Liver (tissue), 9 donors: ENCODE measurements around the gene PNLIPRP2. TPM values are rescaled to one million over a fixed set of nuclear protein-coding genes. Genes with fewer than 3 reads are reported as not detected.

ENCODE experiments used
- DNase-seq: peaks from one replicate; pipeline ENCODE4 v3.0.0-alpha.2; 2017; ENCODE audit warnings: low spot score
- H3K27ac ChIP-seq, 2 donors: one replicate each; pipeline ENCODE4 v1.7.0; 2013; ENCODE audit warnings: inconsistent platforms in 2 of 2, low read length in 2 of 2, control low read depth in 1 of 2, low read depth in 1 of 2, mild to moderate bottlenecking in 1 of 2
- H3K27me3 ChIP-seq, 4 donors: one replicate each; pipeline versions ENCODE4 v1.6.1 to v1.7.0; 2013; ENCODE audit warnings: low read length in 3 of 4, inconsistent platforms in 1 of 4, mild to moderate bottlenecking in 1 of 4, moderate library complexity in 1 of 4; ENCODE audit not compliant: control insufficient read depth in 4 of 4, insufficient read depth in 4 of 4
- H3K36me3 ChIP-seq, 4 donors: one replicate each; pipeline versions ENCODE4 v1.6.1 to v1.7.0; 2013; ENCODE audit warnings: low read length in 3 of 4, mild to moderate bottlenecking in 3 of 4, low read depth in 1 of 4, moderate library complexity in 1 of 4; ENCODE audit not compliant: control insufficient read depth in 4 of 4, insufficient read depth in 3 of 4
- H3K4me1 ChIP-seq, 4 donors: one replicate each; pipeline versions ENCODE4 v1.6.1 to v1.7.0; 2013; ENCODE audit warnings: low read length in 3 of 4, mild to moderate bottlenecking in 3 of 4, moderate library complexity in 1 of 4; ENCODE audit not compliant: control insufficient read depth in 4 of 4, insufficient read depth in 4 of 4
- H3K4me3 ChIP-seq, 3 donors: one replicate each; pipeline versions ENCODE4 v1.6.1 to v1.7.0; 2013; ENCODE audit warnings: low read length in 3 of 3, control low read depth in 1 of 3, low read depth in 1 of 3, mild to moderate bottlenecking in 1 of 3
- H3K9ac ChIP-seq, 2 donors: one replicate each; pipeline ENCODE4 v1.7.0; 2013; ENCODE audit warnings: low read length in 2 of 2, mild to moderate bottlenecking in 2 of 2, moderate library complexity in 2 of 2, control low read depth in 1 of 2, low read depth in 1 of 2
- H3K9me3 ChIP-seq, 4 donors: one replicate each; pipeline versions ENCODE4 v1.6.1 to v1.7.0; 2013; ENCODE audit warnings: low read length in 3 of 4; ENCODE audit not compliant: control insufficient read depth in 4 of 4
- EGR1 ChIP-seq, 2 donors: IDR thresholded peaks; 2 replicates each; pipeline ENCODE4 v1.6.1; 2016 to 2018; ENCODE audit warnings: antibody characterized with exemption in 2 of 2, low read depth in 2 of 2
- FOXA1 ChIP-seq: IDR thresholded peaks from 2 replicates; pipeline ENCODE4 v1.6.1; 2016; ENCODE audit warnings: antibody characterized with exemption
- FOXA2 ChIP-seq: IDR thresholded peaks from 2 replicates; pipeline ENCODE4 v1.6.1; 2016; ENCODE audit warnings: antibody characterized with exemption
- GABPA ChIP-seq, 2 donors: IDR thresholded peaks in 1 of 2; conservative IDR thresholded peaks in 1 of 2; 2 replicates each; pipeline ENCODE4 v1.6.1; 2016; ENCODE audit warnings: antibody characterized with exemption in 2 of 2, mild to moderate bottlenecking in 1 of 2, moderate library complexity in 1 of 2
- HNF4A ChIP-seq, 2 donors: conservative IDR thresholded peaks; 2 replicates each; pipeline ENCODE4 v1.6.1; 2016; ENCODE audit warnings: antibody characterized with exemption in 2 of 2, mild to moderate bottlenecking in 2 of 2
- HNF4G ChIP-seq: IDR thresholded peaks from 2 replicates; pipeline ENCODE4 v1.6.1; 2016; ENCODE audit warnings: antibody characterized with exemption
- JUND ChIP-seq, 2 donors: IDR thresholded peaks; 2 replicates each; pipeline ENCODE4 v1.6.1; 2016; ENCODE audit warnings: antibody characterized with exemption in 2 of 2
- NR2F2 ChIP-seq: IDR thresholded peaks from 2 replicates; pipeline ENCODE4 v1.6.1; 2016; ENCODE audit warnings: antibody characterized with exemption
- RAD21 ChIP-seq, 2 donors: IDR thresholded peaks; 2 replicates each; pipeline ENCODE4 v1.6.1; 2016; ENCODE audit warnings: antibody characterized with exemption in 2 of 2, mild to moderate bottlenecking in 2 of 2
- RXRA ChIP-seq, 2 donors: IDR thresholded peaks; 2 replicates each; pipeline ENCODE4 v1.6.1; 2017 to 2018; ENCODE audit warnings: antibody characterized with exemption in 2 of 2, mild to moderate bottlenecking in 1 of 2
- SP1 ChIP-seq: IDR thresholded peaks from 2 replicates; pipeline ENCODE4 v1.6.1; 2018; ENCODE audit warnings: antibody characterized with exemption, mild to moderate bottlenecking
- YY1 ChIP-seq: IDR thresholded peaks from 2 replicates; pipeline ENCODE4 v1.6.1; 2016; ENCODE audit warnings: antibody characterized with exemption, mild to moderate bottlenecking
- WGBS: extraction: QIAGEN DNeasy Blood & Tissue Kit; methylation state at CpG from one replicate; pipeline ENCODE4 v1.1.7; 2013; 5-methylcytosine and 5-hydroxymethylcytosine counted together
- polyA plus RNA-seq, 2 donors: library from polyadenylated mRNA; stranded (reverse) in 1 of 2; unstranded in 1 of 2; fragments of 200-250 nt in 1 of 2; fragments of >200 nt in 1 of 2; fragmentation: Nextera tagmentation in 1 of 2; extraction: Ambion mirVana in 1 of 2; gene quantifications; one replicate each; pipeline versions ENCODE4 v1.2.1 to v1.2.3, GENCODE V29; 2013 to 2015
- total RNA-seq, 2 donors: library from RNA; depleted of rRNA; stranded (reverse); fragments of >200 nt; gene quantifications; one replicate each; pipeline ENCODE4 v1.2.3, GENCODE V29; 2014
- TF ChIP-seq, protein P1 (sequence below): fragments of 150-350 bp; IDR thresholded peaks from 2 replicates; pipeline ENCODE4 v1.5.1; 2017; ENCODE audit warnings: improper control_type of control experiment, low read depth, low read length; ENCODE audit not compliant: missing input control
- TF ChIP-seq, protein P2 (sequence below): IDR thresholded peaks from 2 replicates; pipeline ENCODE4 v1.6.1; 2016; ENCODE audit warnings: antibody characterized with exemption
- TF ChIP-seq, protein P3 (sequence below): IDR thresholded peaks from 2 replicates; pipeline ENCODE4 v1.6.1; 2016; ENCODE audit warnings: antibody characterized with exemption
- TF ChIP-seq, protein P4 (sequence below): IDR thresholded peaks from 2 replicates; pipeline ENCODE4 v1.6.1; 2016; ENCODE audit warnings: antibody characterized with exemption, mild to moderate bottlenecking
- TF ChIP-seq, protein P5 (sequence below): IDR thresholded peaks from 2 replicates; pipeline ENCODE4 v1.6.1; 2016; ENCODE audit warnings: antibody characterized with exemption
- donor health status: healthy.
- donor health status: healthy.
- donor health status: healthy.
- donor health status: healthy.
- donor health status: healthy.

The PNLIPRP2 gene
- total and polyA plus RNA-seq, 4 donors: not detected

DNA sequence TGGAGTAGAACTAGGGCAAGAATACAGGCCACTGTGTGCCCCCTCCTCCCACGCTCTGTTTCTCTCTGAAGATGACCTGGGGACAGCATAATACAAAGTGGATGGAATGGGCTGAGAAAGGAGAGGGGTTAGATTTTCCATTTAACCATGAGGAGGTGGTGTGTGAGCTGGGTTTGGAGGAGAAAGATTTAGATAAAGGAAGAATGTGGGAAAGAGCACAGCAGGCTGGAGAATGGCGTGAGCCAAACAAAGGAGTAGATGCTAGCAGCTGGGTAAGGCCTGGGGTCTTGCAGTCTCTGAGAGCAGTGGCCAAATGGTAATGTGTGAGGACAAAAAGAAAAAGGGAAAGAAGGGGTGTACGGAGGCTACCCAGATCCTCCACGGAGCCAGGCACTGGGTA, 8.6 kb downstream of the PNLIPRP2 start:
- Histone ChIP-seq H3K9me3 (no peaks in the 10 kb centered on the region), H3K36me3 (no peaks in the 10 kb centered on the region), H3K27ac (no peak overlapping the region), H3K9ac (no peak overlapping the region), H3K27me3 (peaks cover 0 to 12% (median 2%) of the 10 kb centered on the region in 4 donors), H3K4me1 (peaks cover 0 to 5% (median 0%) of the 10 kb centered on the region in 4 donors), H3K4me3 (no peak overlapping the region)
- WGBS: 77% methylated on average over 4 of the region's 4 CpGs
- DNase-seq: no peak
- no peak for TF ChIP-seq HNF4A (conservative IDR thresholded peaks at IDR 0.05)
- TF ChIP-seq, protein P1, sequence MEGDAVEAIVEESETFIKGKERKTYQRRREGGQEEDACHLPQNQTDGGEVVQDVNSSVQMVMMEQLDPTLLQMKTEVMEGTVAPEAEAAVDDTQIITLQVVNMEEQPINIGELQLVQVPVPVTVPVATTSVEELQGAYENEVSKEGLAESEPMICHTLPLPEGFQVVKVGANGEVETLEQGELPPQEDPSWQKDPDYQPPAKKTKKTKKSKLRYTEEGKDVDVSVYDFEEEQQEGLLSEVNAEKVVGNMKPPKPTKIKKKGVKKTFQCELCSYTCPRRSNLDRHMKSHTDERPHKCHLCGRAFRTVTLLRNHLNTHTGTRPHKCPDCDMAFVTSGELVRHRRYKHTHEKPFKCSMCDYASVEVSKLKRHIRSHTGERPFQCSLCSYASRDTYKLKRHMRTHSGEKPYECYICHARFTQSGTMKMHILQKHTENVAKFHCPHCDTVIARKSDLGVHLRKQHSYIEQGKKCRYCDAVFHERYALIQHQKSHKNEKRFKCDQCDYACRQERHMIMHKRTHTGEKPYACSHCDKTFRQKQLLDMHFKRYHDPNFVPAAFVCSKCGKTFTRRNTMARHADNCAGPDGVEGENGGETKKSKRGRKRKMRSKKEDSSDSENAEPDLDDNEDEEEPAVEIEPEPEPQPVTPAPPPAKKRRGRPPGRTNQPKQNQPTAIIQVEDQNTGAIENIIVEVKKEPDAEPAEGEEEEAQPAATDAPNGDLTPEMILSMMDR: no peak
- no peak for TF ChIP-seq NR2F2
- no peak for TF ChIP-seq RAD21 (IDR thresholded peaks at IDR 0.05)
- TF ChIP-seq, protein P2, sequence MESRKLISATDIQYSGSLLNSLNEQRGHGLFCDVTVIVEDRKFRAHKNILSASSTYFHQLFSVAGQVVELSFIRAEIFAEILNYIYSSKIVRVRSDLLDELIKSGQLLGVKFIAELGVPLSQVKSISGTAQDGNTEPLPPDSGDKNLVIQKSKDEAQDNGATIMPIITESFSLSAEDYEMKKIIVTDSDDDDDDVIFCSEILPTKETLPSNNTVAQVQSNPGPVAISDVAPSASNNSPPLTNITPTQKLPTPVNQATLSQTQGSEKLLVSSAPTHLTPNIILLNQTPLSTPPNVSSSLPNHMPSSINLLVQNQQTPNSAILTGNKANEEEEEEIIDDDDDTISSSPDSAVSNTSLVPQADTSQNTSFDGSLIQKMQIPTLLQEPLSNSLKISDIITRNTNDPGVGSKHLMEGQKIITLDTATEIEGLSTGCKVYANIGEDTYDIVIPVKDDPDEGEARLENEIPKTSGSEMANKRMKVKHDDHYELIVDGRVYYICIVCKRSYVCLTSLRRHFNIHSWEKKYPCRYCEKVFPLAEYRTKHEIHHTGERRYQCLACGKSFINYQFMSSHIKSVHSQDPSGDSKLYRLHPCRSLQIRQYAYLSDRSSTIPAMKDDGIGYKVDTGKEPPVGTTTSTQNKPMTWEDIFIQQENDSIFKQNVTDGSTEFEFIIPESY: no peak
- TF ChIP-seq YY1: no peak

DNA sequence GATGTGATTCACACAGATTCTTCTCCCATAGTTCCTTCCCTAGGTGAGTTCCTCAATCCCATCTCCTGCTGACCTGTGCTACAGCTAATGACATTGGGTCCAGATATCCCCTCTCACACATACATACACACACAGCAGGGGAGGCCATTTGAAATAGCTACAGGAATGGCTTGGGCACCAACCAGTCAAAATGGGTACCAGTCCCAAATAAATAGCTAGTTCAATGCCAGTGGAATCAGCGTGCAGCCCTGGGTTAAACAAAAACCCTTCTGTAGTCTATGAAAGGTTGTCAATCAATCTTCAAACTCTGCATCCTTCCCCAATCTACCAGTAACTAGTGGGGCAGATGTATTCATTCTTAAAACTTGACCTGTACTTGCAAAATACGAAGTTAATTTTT, 9.3 kb downstream of the PNLIPRP2 start:
- 78% methylated on average over 2 of the region's 2 CpGs for whole genome bisulfite sequencing
- Histone ChIP-seq H3K27ac (no peak overlapping the region), H3K27me3 (peaks cover 0 to 12% (median 2%) of the 10 kb centered on the region in 4 donors), H3K9ac (no peak overlapping the region), H3K4me3 (no peak overlapping the region), H3K4me1 (peaks cover 0 to 5% (median 0%) of the 10 kb centered on the region in 4 donors), H3K36me3 (no peaks in the 10 kb centered on the region), H3K9me3 (no peaks in the 10 kb centered on the region)
- no peak for TF ChIP-seq FOXA2
- no peak for TF ChIP-seq NR2F2
- TF ChIP-seq, protein P2: no peak
- TF ChIP-seq EGR1 (IDR thresholded peaks at IDR 0.05; ENCODE audit: low read depth in 2 of 2): no peak
- TF ChIP-seq GABPA (IDR thresholded peaks at IDR 0.05 in 1 of 2, conservative IDR thresholded peaks at IDR 0.05 in 1 of 2): no peak
- TF ChIP-seq, protein P3, sequence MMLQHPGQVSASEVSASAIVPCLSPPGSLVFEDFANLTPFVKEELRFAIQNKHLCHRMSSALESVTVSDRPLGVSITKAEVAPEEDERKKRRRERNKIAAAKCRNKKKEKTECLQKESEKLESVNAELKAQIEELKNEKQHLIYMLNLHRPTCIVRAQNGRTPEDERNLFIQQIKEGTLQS: no peak
- no peak for TF ChIP-seq RXRA (IDR thresholded peaks at IDR 0.05)
- no peak for TF ChIP-seq JUND (IDR thresholded peaks at IDR 0.05)
- TF ChIP-seq, protein P1: no peak
- no peak for TF ChIP-seq RAD21 (IDR thresholded peaks at IDR 0.05)
- no peak for TF ChIP-seq HNF4A (conservative IDR thresholded peaks at IDR 0.05)
- no peak for TF ChIP-seq YY1
- TF ChIP-seq FOXA1: no peak
- TF ChIP-seq SP1: no peak
- TF ChIP-seq, protein P4, sequence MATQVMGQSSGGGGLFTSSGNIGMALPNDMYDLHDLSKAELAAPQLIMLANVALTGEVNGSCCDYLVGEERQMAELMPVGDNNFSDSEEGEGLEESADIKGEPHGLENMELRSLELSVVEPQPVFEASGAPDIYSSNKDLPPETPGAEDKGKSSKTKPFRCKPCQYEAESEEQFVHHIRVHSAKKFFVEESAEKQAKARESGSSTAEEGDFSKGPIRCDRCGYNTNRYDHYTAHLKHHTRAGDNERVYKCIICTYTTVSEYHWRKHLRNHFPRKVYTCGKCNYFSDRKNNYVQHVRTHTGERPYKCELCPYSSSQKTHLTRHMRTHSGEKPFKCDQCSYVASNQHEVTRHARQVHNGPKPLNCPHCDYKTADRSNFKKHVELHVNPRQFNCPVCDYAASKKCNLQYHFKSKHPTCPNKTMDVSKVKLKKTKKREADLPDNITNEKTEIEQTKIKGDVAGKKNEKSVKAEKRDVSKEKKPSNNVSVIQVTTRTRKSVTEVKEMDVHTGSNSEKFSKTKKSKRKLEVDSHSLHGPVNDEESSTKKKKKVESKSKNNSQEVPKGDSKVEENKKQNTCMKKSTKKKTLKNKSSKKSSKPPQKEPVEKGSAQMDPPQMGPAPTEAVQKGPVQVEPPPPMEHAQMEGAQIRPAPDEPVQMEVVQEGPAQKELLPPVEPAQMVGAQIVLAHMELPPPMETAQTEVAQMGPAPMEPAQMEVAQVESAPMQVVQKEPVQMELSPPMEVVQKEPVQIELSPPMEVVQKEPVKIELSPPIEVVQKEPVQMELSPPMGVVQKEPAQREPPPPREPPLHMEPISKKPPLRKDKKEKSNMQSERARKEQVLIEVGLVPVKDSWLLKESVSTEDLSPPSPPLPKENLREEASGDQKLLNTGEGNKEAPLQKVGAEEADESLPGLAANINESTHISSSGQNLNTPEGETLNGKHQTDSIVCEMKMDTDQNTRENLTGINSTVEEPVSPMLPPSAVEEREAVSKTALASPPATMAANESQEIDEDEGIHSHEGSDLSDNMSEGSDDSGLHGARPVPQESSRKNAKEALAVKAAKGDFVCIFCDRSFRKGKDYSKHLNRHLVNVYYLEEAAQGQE: no peak
- TF ChIP-seq, protein P5, sequence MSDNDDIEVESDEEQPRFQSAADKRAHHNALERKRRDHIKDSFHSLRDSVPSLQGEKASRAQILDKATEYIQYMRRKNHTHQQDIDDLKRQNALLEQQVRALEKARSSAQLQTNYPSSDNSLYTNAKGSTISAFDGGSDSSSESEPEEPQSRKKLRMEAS: no peak
- no peak for TF ChIP-seq HNF4G
- DNase-seq: no peak
